GM18951 (cell line): ENCODE measurements around the gene SLC25A29.
"Not testable (repeated sequence)": the region's sequence is repeated elsewhere in the genome, so short reads cannot be mapped to it uniquely, and the experiment has no call there.

Experiments
- POLR2A ChIP-seq: IDR thresholded peaks from 4 replicates; pipeline ENCODE4 v1.6.1; 2011; ENCODE audit warnings: mild to moderate bottlenecking; ENCODE audit not compliant: insufficient read length, insufficient read depth; ENCODE audit errors: extremely low read depth
- in situ Hi-C: fragments of 300-500 bp; cut with MboI; formaldehyde crosslinking; loops from one replicate; pipeline ENCODE4 v1.12.0; 2022; ENCODE audit warnings: low sequenced_read_pairs, mixed read lengths, inconsistent platforms; ENCODE audit not compliant: unreplicated experiment

SLC25A29 gene

GRCh38 chr14:100290607-100291304 lies 15.5 kb downstream of the SLC25A29 start:
- no peak for TF ChIP-seq POLR2A
- in situ Hi-C loops: no loop called here

- no peak for TF ChIP-seq POLR2A
Measured at GRCh38 chr14:100289916-100290606, 16.2 kb downstream of the SLC25A29 start.

GRCh38 chr14:100288382-100289185 lies 17.7 kb downstream of the SLC25A29 start:
- in situ Hi-C loops: no loop called here
- TF ChIP-seq POLR2A: no peak

More at GRCh38 chr14:100289916-100290606, 16.2 kb downstream of the SLC25A29 start:
- in situ Hi-C loops: no loop called here

GRCh38 chr14:100287998-100288295 lies 18.3 kb downstream of the SLC25A29 start:
- in situ Hi-C loops: not testable (repeated sequence)

- no peak for TF ChIP-seq POLR2A
- in situ Hi-C loops: no loop called here
Measured at GRCh38 chr14:100287202-100287997, 18.8 kb downstream of the SLC25A29 start.

GRCh38 chr14:100286484-100287191 lies 19.6 kb downstream of the SLC25A29 start:
- no peak for TF ChIP-seq POLR2A

GRCh38 chr14:100285913-100286400 lies 20.3 kb downstream of the SLC25A29 start:
- in situ Hi-C loops: no loop called here
- TF ChIP-seq POLR2A: no peak

More at GRCh38 chr14:100286484-100287191, 19.6 kb downstream of the SLC25A29 start:
- in situ Hi-C loops: no loop called here

- TF ChIP-seq POLR2A: peak; percentile 74
- in situ Hi-C loops: no loop called here
Measured at GRCh38 chr14:100285021-100285912, 21.0 kb downstream of the SLC25A29 start.

- no peak for TF ChIP-seq POLR2A
- in situ Hi-C loops: no loop called here
Measured at GRCh38 chr14:100283984-100284881, 22.0 kb downstream of the SLC25A29 start.

GRCh38 chr14:100283436-100283835 lies 22.8 kb downstream of the SLC25A29 start:
- in situ Hi-C loops: not testable (repeated sequence)
